DND-41 (cell line): ENCODE data around the gene GPD1L.

Experiments
- EZH2 ChIP-seq: IDR thresholded peaks from 3 replicates; pipeline ENCODE4 v1.6.1; 2012; ENCODE audit warnings: borderline replicate concordance, low read depth, mild to moderate bottlenecking, moderate library complexity, low read length, inconsistent platforms; ENCODE audit not compliant: severe bottlenecking
- TF ChIP-seq, protein P1 (sequence below): IDR thresholded peaks from 2 replicates; pipeline ENCODE4 v1.5.1; 2012; ENCODE audit warnings: borderline replicate concordance, low read length, moderate library complexity, mild to moderate bottlenecking; ENCODE audit not compliant: poor library complexity, severe bottlenecking; ENCODE audit errors: extremely low read depth

DNA sequence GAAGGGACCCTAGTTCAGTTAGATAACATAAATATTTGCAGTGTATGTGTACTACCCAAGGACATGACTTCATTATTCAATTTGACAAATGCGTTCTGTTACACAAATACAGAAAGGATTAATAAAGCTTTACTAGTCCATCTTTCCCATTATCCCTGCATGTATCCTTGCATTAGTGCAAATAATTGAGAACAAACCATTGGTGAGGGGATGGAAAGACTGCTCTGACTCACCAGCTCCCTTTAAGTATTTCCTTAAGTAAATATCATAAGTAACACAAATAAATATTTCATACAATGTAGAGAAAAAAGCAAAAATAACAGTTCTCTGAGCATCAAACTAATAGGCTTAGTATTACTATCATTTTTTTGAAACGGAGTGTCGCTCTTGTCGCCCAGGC, 1.9 kb upstream of the GPD1L start:
- TF ChIP-seq, protein P1, sequence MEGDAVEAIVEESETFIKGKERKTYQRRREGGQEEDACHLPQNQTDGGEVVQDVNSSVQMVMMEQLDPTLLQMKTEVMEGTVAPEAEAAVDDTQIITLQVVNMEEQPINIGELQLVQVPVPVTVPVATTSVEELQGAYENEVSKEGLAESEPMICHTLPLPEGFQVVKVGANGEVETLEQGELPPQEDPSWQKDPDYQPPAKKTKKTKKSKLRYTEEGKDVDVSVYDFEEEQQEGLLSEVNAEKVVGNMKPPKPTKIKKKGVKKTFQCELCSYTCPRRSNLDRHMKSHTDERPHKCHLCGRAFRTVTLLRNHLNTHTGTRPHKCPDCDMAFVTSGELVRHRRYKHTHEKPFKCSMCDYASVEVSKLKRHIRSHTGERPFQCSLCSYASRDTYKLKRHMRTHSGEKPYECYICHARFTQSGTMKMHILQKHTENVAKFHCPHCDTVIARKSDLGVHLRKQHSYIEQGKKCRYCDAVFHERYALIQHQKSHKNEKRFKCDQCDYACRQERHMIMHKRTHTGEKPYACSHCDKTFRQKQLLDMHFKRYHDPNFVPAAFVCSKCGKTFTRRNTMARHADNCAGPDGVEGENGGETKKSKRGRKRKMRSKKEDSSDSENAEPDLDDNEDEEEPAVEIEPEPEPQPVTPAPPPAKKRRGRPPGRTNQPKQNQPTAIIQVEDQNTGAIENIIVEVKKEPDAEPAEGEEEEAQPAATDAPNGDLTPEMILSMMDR = no peak
- TF ChIP-seq EZH2 = no peak
